ENCODE data around the gene SLC35G1. TPM values are rescaled to one million over a fixed set of nuclear protein-coding genes. Genes with fewer than 3 reads are reported as not detected.

The SLC35G1 gene
- total and polyA plus RNA-seq, 2 of the 8 experiments (the other 6 are each of a cell fraction or from before 2014, with no cell fraction given): 6.2 to 6.4 TPM

DNA sequence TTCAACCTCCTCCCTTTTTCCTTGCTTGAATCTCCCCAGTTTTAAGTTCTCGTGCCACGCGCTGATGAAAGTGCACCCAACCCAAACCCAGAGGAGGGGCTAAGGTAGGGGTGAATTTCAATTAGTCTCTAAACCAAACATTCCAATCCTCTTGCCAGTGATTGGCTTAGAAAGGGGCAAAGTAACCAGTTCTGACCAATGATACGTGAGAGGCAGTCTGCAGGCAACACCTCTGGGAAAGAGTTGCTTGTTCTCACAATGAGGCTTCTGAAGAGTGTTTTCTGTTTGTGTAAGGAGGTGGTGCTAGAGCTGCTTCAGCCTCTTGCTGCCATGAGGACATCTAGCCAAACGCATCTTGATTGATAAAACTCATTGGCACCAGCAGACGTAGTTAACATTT is 21.8 kb downstream of the SLC35G1 start:
- ChIA-PET CTCF (ENCODE audit: partially characterized antibody) (interaction anchor here (1.3 to 3.2 kb wide), 13 partner anchors 8 to 405 kb away, joined by 3 to 34 read pairs (median 11); no protein-coding TSS in a partner anchor), POLR2A (ENCODE audit: partially characterized antibody) (interaction anchor here (1.2 kb wide), 1 partner anchor 36 kb away, joined by 4 read pairs; no protein-coding TSS in a partner anchor)
- DNase-seq (ENCODE audit: low read depth in 1 of 2, low spot score in 2 of 2): no peak

More for the DNA sequence above, 21.8 kb downstream of the SLC35G1 start:
- Histone ChIP-seq H3K56ac (replicated peaks; ENCODE audit: insufficient read length, low read depth, low read length) (no peak overlapping the region), H2AK5ac (ENCODE audit: low read depth, low read length) (no peak overlapping the region), H3K27ac (ENCODE audit: low read depth, low read length) (no peak overlapping the region), H2BK120ac (replicated peaks; ENCODE audit: low read depth, low read length) (no peak overlapping the region), H3K4ac (replicated peaks; ENCODE audit: insufficient read length, low read depth, low read length) (no peak overlapping the region), H3K27me3 (replicated peaks in 1 of 4; ENCODE audit: control insufficient read depth in 3 of 4, extremely low read depth in 1 of 4, insufficient read depth in 3 of 4, low read length in 3 of 4) (no peaks in the 10 kb centered on the region), H4K8ac (ENCODE audit: extremely low read depth, insufficient read depth, low read length) (no peak overlapping the region), H3K4me3 (ENCODE audit: extremely low read depth in 1 of 4, insufficient read depth in 2 of 4, low read depth in 3 of 4, low read length in 4 of 4) (peak overlapping the region in 2 of 4 experiments; percentile 24 to 39; a peak in 2 of 8 replicates), H2AFZ (ENCODE audit: low read length) (no peak overlapping the region; the same call in 1 of the 2 replicates), H3K23ac (ENCODE audit: insufficient read length) (no peak overlapping the region), H2BK20ac (ENCODE audit: low read length) (no peak overlapping the region), H3K23me2 (ENCODE audit: low read depth, low read length) (no peaks in the 10 kb centered on the region), H4K20me1 (replicated peaks in 1 of 2; ENCODE audit: control insufficient read depth in 1 of 2, insufficient read depth in 2 of 2, low read length in 2 of 2) (peaks cover 0 to 2% of the 10 kb centered on the region in 2 experiments), H4K5ac (ENCODE audit: insufficient read length, low read depth, low read length) (no peak overlapping the region), H3K79me2 (ENCODE audit: control insufficient read depth in 1 of 2, insufficient read depth in 2 of 2, low read length in 2 of 2) (no peaks in the 10 kb centered on the region), H3K4me2 (ENCODE audit: insufficient read depth in 1 of 2, low read depth in 2 of 2, low read length in 2 of 2) (peak overlapping the region in 1 of 2 experiments; percentile 59; a peak in 2 of 4 replicates), H4K91ac (replicated peaks; ENCODE audit: insufficient read length, low read length) (no peak overlapping the region), H2BK15ac (ENCODE audit: low read length) (no peak overlapping the region), H2BK12ac (ENCODE audit: low read depth, low read length) (no peak overlapping the region), H3K9ac (replicated peaks in 1 of 4; ENCODE audit: extremely low read depth in 1 of 4, low read depth in 3 of 4, low read length in 3 of 4) (no peak overlapping the region), H3K4me1 (replicated peaks in 1 of 4; ENCODE audit: control insufficient read depth in 3 of 4, insufficient read depth in 4 of 4, low read length in 3 of 4) (peaks cover 0 to 2% (median 0%) of the 10 kb centered on the region in 4 experiments; a peak in 1 of 7 replicates), H3K14ac (ENCODE audit: insufficient read length) (no peak overlapping the region), H3K79me1 (ENCODE audit: low read depth, low read length) (no peaks in the 10 kb centered on the region), H3K18ac (ENCODE audit: extremely low read depth, low read length) (no peak overlapping the region), H2BK5ac (ENCODE audit: low read depth, low read length) (no peak overlapping the region), H3K36me3 (ENCODE audit: control insufficient read depth in 2 of 4, insufficient read depth in 4 of 4, low read length in 3 of 4) (no peaks in the 10 kb centered on the region), H3K9me3 (ENCODE audit: insufficient read depth in 2 of 2, low read depth in 1 of 2, low read length in 1 of 2) (no peaks in the 10 kb centered on the region)
- FAIRE-seq: peak; percentile 76
- 87% methylated on average over 6 of the region's 6 CpGs; no CpG with 5 or more reads in 1 of the 2 experiments for WGBS, 2 experiments (ENCODE audit: extremely low coverage in 1 of 2, insufficient coverage in 1 of 2, insufficient read length in 1 of 2, insufficient replicate concordance in 2 of 2, low coverage in 1 of 2, low lambda C conversion rate in 2 of 2, missing lambda C conversion rate in 1 of 2)

Measured in H1 (cell line).